ENCODE data around the gene ATP6V0E1. TPM values are rescaled to one million over a fixed set of nuclear protein-coding genes. Genes with fewer than 3 reads are reported as not detected.

The ATP6V0E1 gene
- total and polyA plus RNA-seq, 2 of the 8 experiments (the other 6 are each of a cell fraction or from before 2014, with no cell fraction given), result 108 to 134 TPM

GRCh38 chr5:172972552-172972951, 11.0 kb upstream of the ATP6V0E1 start (continued):
- TF ChIP-seq RAD21 (IDR thresholded peaks at IDR 0.05 in 1 of 2, conservative IDR thresholded peaks at IDR 0.05 in 1 of 2; ENCODE audit: low read depth in 2 of 2, low read length in 2 of 2) (no peak), KDM5A (IDR thresholded peaks at IDR 0.05; ENCODE audit: low read length) (no peak), PHF8 (conservative IDR thresholded peaks at IDR 0.05; ENCODE audit: low read depth, low read length) (no peak), CTBP2 (IDR thresholded peaks at IDR 0.05; ENCODE audit: borderline replicate concordance, insufficient read depth, insufficient read length, low read length) (no peak), BACH1 (IDR thresholded peaks at IDR 0.05; ENCODE audit: low read length) (no peak), CHD1 (IDR thresholded peaks at IDR 0.05; ENCODE audit: low read depth, low read length) (no peak)
